HepG2 (cell line): Measurements from ENCODE around the gene DIABLO. TPM values are rescaled to one million over a fixed set of nuclear protein-coding genes. Genes with fewer than 3 reads are reported as not detected.

Experiments
- MYNN ChIP-seq: sonication (generic); formaldehyde crosslinking; IDR thresholded peaks from 2 replicates; pipeline ENCODE4 v1.4.0; 2020; ENCODE audit warnings: mild to moderate bottlenecking, low read depth, missing genetic modification reagents
- ZNF282 ChIP-seq: fragments of 450-650 bp; IDR thresholded peaks from 2 replicates; pipeline ENCODE4 v1.6.1; 2018; ENCODE audit not compliant: partially characterized antibody
- ZNF672 ChIP-seq: sonication (generic); formaldehyde crosslinking; IDR thresholded peaks from 2 replicates; pipeline ENCODE4 v1.8.1; 2022; ENCODE audit warnings: missing genetic modification reagents
- ZNF7 ChIP-seq: IDR thresholded peaks from 2 replicates; pipeline ENCODE4 v1.6.1; 2016; ENCODE audit warnings: missing biosample characterization, missing genetic modification reagents
- polyA plus RNA-seq, 8 experiments: library from polyadenylated mRNA; depleted of rRNA in 3 of 8; stranded (reverse) in 7 of 8; unstranded in 1 of 8; fragments of >200 nt; fragmentation: Illumina TruSeq in 4 of 8; extraction: Trizol in 4 of 8; gene quantifications; 2 replicates each; pipeline versions ENCODE4 v1.2.1 to v1.2.3, GENCODE V29; 2011 to 2016; ENCODE audit warnings: low read depth in 4 of 8, missing spikeins in 1 of 8, mixed read lengths in 1 of 8; ENCODE audit not compliant: insufficient read depth in 1 of 8
- total RNA-seq, 5 experiments: library from RNA; depleted of rRNA; stranded (reverse); fragments of >200 nt; fragmentation: Illumina TruSeq; extraction: Trizol; gene quantifications; 2 replicates each; pipeline ENCODE4 v1.2.3, GENCODE V29; 2016; ENCODE audit warnings: low read depth in 1 of 5
- TF ChIP-seq, protein P1 (sequence below): IDR thresholded peaks from 2 replicates; pipeline ENCODE4 v1.6.1; 2016; ENCODE audit warnings: low read depth, missing genetic modification reagents, missing compliant biosample characterization
- TF ChIP-seq, protein P2 (sequence below): sonication (generic); formaldehyde crosslinking; conservative IDR thresholded peaks from 2 replicates; pipeline ENCODE4 v1.8.0; 2022; ENCODE audit warnings: missing genetic modification reagents
- TF ChIP-seq, protein P3 (sequence below): sonication (generic); formaldehyde crosslinking; IDR thresholded peaks from 2 replicates; pipeline ENCODE4 v1.5.0; 2020; ENCODE audit warnings: mild to moderate bottlenecking, missing genetic modification reagents, borderline replicate concordance
- TF ChIP-seq, protein P4 (sequence below): sonication (generic); formaldehyde crosslinking; IDR thresholded peaks from 2 replicates; pipeline ENCODE4 v1.4.0; 2020; ENCODE audit warnings: missing genetic modification reagents, mild to moderate bottlenecking, borderline replicate concordance
- TF ChIP-seq, protein P5 (sequence below): IDR thresholded peaks from 2 replicates; pipeline ENCODE4 v1.6.1; 2018; ENCODE audit warnings: missing genetic modification reagents

Gene DIABLO
- total and polyA plus RNA-seq, 2 of the 13 experiments (the other 11 are each of a cell fraction or from before 2014, with no cell fraction given), result 20.7 to 70.9 TPM

DNA sequence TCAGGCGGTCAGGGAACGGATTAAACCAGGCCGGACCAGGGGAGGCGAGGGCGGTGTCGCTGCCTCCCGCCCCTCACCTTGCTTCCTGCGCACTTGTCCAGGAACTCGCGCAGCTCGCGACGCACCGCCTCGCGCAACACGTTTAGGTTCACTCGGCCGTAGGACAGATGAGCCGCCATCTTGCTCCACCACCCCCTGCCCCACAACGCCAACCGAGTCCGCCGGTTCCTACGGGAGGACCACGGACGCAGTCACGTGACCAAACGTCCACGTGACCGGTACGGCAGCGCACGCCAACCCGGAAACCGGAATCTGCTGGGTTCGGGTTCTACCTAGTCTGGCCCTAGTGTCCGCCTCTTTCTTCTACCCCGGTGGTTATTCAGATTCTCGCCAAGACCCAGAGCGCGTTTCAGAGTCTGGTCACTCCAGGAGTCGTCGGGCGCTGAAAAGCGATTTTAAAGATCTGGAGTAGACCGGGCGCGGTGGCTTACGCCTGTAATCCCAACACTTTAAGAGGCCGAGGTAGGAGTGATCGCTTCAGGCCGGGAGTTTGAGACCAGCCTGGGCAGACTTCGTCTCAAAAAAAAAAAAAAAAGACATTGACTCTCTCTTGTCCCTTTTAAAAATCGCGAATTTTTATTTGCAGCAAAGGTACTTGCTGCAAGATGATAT lies 40.5 kb upstream of the DIABLO start, which contains the start of gene VPS33A (continued):
- TF ChIP-seq, protein P1, sequence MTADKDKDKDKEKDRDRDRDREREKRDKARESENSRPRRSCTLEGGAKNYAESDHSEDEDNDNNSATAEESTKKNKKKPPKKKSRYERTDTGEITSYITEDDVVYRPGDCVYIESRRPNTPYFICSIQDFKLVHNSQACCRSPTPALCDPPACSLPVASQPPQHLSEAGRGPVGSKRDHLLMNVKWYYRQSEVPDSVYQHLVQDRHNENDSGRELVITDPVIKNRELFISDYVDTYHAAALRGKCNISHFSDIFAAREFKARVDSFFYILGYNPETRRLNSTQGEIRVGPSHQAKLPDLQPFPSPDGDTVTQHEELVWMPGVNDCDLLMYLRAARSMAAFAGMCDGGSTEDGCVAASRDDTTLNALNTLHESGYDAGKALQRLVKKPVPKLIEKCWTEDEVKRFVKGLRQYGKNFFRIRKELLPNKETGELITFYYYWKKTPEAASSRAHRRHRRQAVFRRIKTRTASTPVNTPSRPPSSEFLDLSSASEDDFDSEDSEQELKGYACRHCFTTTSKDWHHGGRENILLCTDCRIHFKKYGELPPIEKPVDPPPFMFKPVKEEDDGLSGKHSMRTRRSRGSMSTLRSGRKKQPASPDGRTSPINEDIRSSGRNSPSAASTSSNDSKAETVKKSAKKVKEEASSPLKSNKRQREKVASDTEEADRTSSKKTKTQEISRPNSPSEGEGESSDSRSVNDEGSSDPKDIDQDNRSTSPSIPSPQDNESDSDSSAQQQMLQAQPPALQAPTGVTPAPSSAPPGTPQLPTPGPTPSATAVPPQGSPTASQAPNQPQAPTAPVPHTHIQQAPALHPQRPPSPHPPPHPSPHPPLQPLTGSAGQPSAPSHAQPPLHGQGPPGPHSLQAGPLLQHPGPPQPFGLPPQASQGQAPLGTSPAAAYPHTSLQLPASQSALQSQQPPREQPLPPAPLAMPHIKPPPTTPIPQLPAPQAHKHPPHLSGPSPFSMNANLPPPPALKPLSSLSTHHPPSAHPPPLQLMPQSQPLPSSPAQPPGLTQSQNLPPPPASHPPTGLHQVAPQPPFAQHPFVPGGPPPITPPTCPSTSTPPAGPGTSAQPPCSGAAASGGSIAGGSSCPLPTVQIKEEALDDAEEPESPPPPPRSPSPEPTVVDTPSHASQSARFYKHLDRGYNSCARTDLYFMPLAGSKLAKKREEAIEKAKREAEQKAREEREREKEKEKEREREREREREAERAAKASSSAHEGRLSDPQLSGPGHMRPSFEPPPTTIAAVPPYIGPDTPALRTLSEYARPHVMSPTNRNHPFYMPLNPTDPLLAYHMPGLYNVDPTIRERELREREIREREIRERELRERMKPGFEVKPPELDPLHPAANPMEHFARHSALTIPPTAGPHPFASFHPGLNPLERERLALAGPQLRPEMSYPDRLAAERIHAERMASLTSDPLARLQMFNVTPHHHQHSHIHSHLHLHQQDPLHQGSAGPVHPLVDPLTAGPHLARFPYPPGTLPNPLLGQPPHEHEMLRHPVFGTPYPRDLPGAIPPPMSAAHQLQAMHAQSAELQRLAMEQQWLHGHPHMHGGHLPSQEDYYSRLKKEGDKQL (CRISPR knock-in tag), result peak; percentile 59; the same call in 1 of the 2 replicates
- TF ChIP-seq ZNF7 (no peak; the same call in 1 of the 2 replicates), ZNF282 (no peak), ZNF672 (0 out of 2 replicates have a peak, but pooled peaks have one; percentile 88), MYNN (CRISPR knock-in tag) (no peak)
- TF ChIP-seq, protein P2, sequence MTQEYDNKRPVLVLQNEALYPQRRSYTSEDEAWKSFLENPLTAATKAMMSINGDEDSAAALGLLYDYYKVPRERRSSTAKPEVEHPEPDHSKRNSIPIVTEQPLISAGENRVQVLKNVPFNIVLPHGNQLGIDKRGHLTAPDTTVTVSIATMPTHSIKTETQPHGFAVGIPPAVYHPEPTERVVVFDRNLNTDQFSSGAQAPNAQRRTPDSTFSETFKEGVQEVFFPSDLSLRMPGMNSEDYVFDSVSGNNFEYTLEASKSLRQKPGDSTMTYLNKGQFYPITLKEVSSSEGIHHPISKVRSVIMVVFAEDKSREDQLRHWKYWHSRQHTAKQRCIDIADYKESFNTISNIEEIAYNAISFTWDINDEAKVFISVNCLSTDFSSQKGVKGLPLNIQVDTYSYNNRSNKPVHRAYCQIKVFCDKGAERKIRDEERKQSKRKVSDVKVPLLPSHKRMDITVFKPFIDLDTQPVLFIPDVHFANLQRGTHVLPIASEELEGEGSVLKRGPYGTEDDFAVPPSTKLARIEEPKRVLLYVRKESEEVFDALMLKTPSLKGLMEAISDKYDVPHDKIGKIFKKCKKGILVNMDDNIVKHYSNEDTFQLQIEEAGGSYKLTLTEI, result no peak
- TF ChIP-seq, protein P3, sequence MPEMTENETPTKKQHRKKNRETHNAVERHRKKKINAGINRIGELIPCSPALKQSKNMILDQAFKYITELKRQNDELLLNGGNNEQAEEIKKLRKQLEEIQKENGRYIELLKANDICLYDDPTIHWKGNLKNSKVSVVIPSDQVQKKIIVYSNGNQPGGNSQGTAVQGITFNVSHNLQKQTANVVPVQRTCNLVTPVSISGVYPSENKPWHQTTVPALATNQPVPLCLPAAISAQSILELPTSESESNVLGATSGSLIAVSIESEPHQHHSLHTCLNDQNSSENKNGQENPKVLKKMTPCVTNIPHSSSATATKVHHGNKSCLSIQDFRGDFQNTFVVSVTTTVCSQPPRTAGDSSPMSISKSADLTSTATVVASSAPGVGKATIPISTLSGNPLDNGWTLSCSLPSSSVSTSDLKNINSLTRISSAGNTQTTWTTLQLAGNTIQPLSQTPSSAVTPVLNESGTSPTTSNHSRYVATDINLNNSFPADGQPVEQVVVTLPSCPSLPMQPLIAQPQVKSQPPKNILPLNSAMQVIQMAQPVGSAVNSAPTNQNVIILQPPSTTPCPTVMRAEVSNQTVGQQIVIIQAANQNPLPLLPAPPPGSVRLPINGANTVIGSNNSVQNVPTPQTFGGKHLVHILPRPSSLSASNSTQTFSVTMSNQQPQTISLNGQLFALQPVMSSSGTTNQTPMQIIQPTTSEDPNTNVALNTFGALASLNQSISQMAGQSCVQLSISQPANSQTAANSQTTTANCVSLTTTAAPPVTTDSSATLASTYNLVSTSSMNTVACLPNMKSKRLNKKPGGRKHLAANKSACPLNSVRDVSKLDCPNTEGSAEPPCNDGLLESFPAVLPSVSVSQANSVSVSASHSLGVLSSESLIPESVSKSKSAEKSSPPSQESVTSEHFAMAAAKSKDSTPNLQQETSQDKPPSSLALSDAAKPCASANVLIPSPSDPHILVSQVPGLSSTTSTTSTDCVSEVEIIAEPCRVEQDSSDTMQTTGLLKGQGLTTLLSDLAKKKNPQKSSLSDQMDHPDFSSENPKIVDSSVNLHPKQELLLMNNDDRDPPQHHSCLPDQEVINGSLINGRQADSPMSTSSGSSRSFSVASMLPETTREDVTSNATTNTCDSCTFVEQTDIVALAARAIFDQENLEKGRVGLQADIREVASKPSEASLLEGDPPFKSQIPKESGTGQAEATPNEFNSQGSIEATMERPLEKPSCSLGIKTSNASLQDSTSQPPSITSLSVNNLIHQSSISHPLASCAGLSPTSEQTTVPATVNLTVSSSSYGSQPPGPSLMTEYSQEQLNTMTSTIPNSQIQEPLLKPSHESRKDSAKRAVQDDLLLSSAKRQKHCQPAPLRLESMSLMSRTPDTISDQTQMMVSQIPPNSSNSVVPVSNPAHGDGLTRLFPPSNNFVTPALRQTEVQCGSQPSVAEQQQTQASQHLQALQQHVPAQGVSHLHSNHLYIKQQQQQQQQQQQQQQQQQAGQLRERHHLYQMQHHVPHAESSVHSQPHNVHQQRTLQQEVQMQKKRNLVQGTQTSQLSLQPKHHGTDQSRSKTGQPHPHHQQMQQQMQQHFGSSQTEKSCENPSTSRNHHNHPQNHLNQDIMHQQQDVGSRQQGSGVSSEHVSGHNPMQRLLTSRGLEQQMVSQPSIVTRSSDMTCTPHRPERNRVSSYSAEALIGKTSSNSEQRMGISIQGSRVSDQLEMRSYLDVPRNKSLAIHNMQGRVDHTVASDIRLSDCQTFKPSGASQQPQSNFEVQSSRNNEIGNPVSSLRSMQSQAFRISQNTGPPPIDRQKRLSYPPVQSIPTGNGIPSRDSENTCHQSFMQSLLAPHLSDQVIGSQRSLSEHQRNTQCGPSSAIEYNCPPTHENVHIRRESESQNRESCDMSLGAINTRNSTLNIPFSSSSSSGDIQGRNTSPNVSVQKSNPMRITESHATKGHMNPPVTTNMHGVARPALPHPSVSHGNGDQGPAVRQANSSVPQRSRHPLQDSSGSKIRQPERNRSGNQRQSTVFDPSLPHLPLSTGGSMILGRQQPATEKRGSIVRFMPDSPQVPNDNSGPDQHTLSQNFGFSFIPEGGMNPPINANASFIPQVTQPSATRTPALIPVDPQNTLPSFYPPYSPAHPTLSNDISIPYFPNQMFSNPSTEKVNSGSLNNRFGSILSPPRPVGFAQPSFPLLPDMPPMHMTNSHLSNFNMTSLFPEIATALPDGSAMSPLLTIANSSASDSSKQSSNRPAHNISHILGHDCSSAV, result no peak
- TF ChIP-seq, protein P4, sequence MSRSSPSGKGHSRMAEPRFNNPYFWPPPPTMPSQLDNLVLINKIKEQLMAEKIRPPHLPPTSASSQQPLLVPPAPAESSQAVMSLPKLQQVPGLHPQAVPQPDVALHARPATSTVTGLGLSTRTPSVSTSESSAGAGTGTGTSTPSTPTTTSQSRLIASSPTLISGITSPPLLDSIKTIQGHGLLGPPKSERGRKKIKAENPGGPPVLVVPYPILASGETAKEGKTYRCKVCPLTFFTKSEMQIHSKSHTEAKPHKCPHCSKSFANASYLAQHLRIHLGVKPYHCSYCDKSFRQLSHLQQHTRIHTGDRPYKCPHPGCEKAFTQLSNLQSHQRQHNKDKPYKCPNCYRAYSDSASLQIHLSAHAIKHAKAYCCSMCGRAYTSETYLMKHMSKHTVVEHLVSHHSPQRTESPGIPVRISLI (CRISPR knock-in tag), result peak; percentile 83
- TF ChIP-seq, protein P5, sequence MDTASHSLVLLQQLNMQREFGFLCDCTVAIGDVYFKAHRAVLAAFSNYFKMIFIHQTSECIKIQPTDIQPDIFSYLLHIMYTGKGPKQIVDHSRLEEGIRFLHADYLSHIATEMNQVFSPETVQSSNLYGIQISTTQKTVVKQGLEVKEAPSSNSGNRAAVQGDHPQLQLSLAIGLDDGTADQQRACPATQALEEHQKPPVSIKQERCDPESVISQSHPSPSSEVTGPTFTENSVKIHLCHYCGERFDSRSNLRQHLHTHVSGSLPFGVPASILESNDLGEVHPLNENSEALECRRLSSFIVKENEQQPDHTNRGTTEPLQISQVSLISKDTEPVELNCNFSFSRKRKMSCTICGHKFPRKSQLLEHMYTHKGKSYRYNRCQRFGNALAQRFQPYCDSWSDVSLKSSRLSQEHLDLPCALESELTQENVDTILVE (CRISPR knock-in tag), result peak; percentile 99
